Measurements from ENCODE around the gene KLHL14. TPM values are rescaled to one million over a fixed set of nuclear protein-coding genes. Genes with fewer than 3 reads are reported as not detected.

KLHL14 gene
- total RNA-seq, 1 experiment from 2014 or later, result not detected

- DNase-seq (ENCODE audit: low read depth), result no peak
These were observed 135.6 kb downstream of the KLHL14 start for GRCh38 chr18:32637226-32637625.

- DNase-seq (ENCODE audit: low read depth), result no peak
These were observed 137.9 kb downstream of the KLHL14 start for GRCh38 chr18:32634876-32635431.

- peak; percentile 77 for DNase-seq (ENCODE audit: low read depth)
These were observed 142.7 kb downstream of the KLHL14 start for GRCh38 chr18:32629981-32630700.

- no peak for DNase-seq (ENCODE audit: low read depth)
These were observed 143.5 kb downstream of the KLHL14 start for GRCh38 chr18:32629292-32629691.

- no peak for DNase-seq (ENCODE audit: low read depth)
These were observed 148.6 kb downstream of the KLHL14 start for GRCh38 chr18:32624182-32624723.

GRCh38 chr18:32623563-32623962 lies 149.3 kb downstream of the KLHL14 start:
- no peak for DNase-seq (ENCODE audit: low read depth)

Data from LHCN-M2 (cell line).